ENCODE measurements around the gene TRPM2. TPM values are rescaled to one million over a fixed set of nuclear protein-coding genes. Genes with fewer than 3 reads are reported as not detected.

Gene TRPM2
- total and polyA plus RNA-seq, 2 of the 8 experiments (the other 6 are each of a cell fraction or from before 2014, with no cell fraction given), result 0.27 to 0.28 TPM

- TF ChIP-seq EGR1 (IDR thresholded peaks at IDR 0.05; ENCODE audit: borderline replicate concordance, low read depth, low read length), result no peak
- no peak for TF ChIP-seq POLR2AphosphoS5 (IDR thresholded peaks at IDR 0.05; ENCODE audit: low read depth, low read length)
- TF ChIP-seq HDAC2 (IDR thresholded peaks at IDR 0.05; ENCODE audit: borderline replicate concordance in 1 of 2, low read depth in 2 of 2, low read length in 2 of 2), result no peak
- no peak for TF ChIP-seq BCL11A (IDR thresholded peaks at IDR 0.05; ENCODE audit: low read depth in 2 of 2, low read length in 2 of 2)
- TF ChIP-seq TBP (IDR thresholded peaks at IDR 0.05; ENCODE audit: low read depth, low read length), result no peak
- TF ChIP-seq ATF2 (IDR thresholded peaks at IDR 0.05; ENCODE audit: low read length), result no peak
- peak in 2 of 3 experiments; percentile 40 to 45; a peak in 3 of 4 replicates for TF ChIP-seq CTCF (IDR thresholded peaks at IDR 0.05; ENCODE audit: control extremely low read depth in 1 of 3, insufficient read depth in 1 of 3, low read depth in 1 of 3, low read length in 3 of 3)
- 0 out of 3 replicates have a peak, but pooled peaks of 1 of the 2 experiments have one; percentile 30 for TF ChIP-seq POLR2A (IDR thresholded peaks at IDR 0.05; ENCODE audit: control extremely low read depth in 1 of 2, low read depth in 2 of 2, low read length in 2 of 2)
- no peak for TF ChIP-seq GTF2F1 (IDR thresholded peaks at IDR 0.05; ENCODE audit: borderline replicate concordance, low read depth, low read length)
- no peak for TF ChIP-seq ATF3 (IDR thresholded peaks at IDR 0.05; ENCODE audit: insufficient read depth, low read depth, low read length)
- TF ChIP-seq RXRA (IDR thresholded peaks at IDR 0.05; ENCODE audit: insufficient read depth, low read depth, low read length), result no peak
- no peak for TF ChIP-seq GABPA (IDR thresholded peaks at IDR 0.05; ENCODE audit: borderline replicate concordance, insufficient read depth, low read length)
- no peak for TF ChIP-seq E2F6 (IDR thresholded peaks at IDR 0.05)
- TF ChIP-seq PHF8 (conservative IDR thresholded peaks at IDR 0.05; ENCODE audit: low read depth, low read length), result no peak
- TF ChIP-seq SP4 (IDR thresholded peaks at IDR 0.05; ENCODE audit: low read length), result no peak
Measured at GRCh38 chr21:44337941-44338895, 15.2 kb upstream of the TRPM2 start (continued).

Measured in H1 (cell line).